HG03354 (cell line): Measurements from ENCODE around the gene SMARCD2.
"Not testable (repeated sequence)": the region's sequence is repeated elsewhere in the genome, so short reads cannot be mapped to it uniquely, and the experiment has no call there.

Experiments used
- ATAC-seq: cut with Tn5 transposase; IDR thresholded peaks from one replicate; pipeline ENCODE4 v1.9.1; 2021; ENCODE audit warnings: mild to moderate bottlenecking; ENCODE audit not compliant: unreplicated experiment, poor library complexity, severe bottlenecking

SMARCD2 gene

DNA sequence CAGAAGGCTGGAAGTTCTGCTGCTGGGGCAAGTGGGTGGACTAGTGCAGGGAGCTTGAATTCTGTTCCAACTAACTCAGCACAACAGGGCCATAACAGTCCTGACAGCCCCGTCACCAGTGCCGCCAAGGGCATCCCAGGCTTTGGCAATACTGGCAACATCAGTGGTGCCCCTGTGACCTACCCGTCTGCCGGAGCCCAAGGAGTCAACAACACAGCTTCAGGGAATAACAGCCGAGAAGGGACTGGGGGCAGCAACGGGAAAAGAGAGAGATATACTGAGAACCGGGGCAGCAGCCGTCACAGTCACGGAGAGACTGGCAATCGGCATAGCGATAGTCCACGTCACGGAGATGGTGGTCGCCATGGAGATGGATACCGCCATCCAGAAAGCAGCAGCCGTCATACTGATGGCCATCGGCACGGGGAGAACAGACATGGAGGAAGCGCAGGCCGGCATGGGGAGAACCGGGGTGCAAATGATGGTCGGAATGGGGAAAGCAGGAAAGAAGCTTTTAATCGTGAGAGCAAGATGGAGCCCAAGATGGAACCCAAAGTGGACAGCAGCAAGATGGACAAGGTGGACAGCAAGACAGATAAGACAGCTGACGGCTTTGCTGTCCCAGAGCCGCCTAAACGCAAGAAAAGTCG, 24.6 kb downstream of the SMARCD2 start:
- no peak for ATAC-seq

DNA sequence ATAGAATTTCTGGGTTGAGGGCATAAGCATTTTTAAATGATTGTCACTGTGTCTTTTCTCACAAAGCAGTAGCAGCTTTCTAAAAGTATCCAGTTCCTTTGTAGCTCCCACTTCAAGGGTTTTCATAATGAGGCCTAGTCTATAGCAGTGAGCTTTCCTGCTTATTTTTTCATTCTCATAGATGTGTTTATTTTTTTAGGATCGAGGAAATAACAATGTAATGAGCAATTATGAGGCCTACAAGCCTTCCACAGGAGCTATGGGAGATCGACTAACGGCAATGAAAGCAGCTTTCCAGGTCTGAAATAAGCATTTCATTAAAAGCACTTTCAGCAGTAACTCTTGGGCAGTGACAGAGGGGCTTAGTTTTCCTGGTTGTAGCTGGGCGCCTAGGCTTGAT, 25.8 kb downstream of the SMARCD2 start:
- no peak for ATAC-seq

DNA sequence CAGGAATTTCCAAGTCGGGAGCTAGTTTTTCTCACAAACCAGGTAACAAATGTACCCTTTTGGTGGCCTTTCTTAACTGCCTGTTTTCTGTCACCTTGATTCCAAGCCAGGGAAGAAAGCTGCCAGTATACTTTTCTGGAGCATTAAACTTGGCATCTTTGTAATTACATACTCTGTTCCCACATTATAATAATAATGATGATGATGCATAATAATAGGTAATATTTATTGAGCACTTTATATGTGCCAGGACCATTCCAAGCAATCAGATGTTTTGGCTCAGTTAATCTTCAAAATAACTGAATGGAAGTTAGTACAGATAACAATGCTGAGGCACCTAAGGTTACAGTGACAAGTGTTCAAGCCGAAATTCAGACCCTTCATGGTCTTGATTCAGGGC, 26.4 kb downstream of the SMARCD2 start:
- ATAC-seq, result no peak

DNA sequence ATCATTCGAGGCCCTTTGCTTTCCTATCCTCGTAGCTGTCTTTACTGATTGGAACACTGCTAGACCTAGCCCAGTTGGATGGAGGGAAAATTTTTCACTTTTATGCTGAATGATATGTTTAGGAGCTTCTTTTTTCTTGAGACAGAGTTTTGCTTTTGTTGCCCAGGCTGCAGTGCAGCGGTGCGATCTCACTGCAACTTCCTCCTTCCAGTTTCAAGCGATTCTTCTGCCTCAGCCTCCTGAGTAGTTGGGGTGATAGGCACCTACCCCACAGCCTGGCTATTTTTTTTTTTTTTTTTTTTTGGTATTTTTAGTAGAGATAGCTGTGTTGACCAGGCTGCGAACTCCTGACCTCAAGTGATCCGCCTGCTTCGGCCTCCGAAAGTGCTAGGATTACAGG, 32.5 kb downstream of the SMARCD2 start:
- no peak for ATAC-seq

DNA sequence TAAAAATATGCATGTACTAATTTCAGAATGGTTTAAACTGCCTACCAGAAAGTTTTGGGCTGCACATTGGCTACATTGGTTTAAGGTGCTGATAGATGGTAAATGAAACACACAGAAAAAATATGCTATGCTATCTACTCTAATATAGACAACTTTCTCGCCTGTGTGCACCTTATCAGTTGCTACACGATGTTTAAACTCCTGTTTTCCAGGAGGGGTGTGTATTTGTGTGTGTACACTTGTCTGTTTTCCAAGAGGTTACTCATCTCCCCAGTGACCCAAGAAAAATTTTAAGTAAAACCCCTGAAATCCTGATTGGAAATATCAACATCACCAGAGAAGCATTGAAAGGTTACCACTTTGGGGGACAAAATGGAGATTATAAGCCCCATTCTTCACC, 36.9 kb downstream of the SMARCD2 start:
- no peak for ATAC-seq

DNA sequence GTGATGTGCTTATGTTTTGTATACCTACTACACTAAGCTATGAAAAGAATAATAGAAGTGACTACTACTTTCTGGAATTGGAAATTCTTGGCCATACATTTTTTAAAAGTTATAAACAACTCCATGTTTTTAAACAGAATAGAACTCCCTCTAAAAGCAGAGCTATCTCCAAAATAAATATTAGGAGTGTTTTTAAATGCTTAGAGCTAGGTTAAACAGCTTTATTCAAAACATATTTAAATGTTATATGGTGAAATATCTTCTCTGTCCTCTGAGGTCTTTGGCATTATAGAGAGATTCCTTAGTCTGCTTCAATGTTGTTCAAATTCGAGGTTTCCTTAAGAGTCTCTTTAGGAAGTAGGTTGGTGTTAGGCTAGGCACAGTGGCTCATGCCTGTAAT, 38.2 kb downstream of the SMARCD2 start:
- no peak for ATAC-seq

DNA sequence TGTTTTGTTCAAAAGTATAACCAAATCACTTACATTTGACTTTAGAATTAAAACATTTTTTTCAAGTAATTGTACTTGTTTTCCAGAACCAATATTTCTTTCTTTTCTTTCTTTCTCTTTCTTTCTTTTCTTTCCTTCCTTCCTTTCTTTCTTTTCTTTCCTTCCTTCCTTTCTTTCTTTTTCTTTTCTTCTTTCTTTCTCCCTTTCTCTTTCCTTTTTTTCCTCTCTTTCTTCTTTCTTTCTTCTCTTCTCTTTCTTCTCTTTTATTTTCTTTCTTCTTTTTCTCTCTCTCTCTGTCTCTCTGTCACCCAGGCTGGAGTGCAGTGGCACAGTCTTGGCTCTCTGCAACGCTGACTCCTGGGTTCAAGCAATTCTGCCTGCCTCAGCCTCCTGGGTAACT, 41.7 kb downstream of the SMARCD2 start:
- no peak for ATAC-seq

DNA sequence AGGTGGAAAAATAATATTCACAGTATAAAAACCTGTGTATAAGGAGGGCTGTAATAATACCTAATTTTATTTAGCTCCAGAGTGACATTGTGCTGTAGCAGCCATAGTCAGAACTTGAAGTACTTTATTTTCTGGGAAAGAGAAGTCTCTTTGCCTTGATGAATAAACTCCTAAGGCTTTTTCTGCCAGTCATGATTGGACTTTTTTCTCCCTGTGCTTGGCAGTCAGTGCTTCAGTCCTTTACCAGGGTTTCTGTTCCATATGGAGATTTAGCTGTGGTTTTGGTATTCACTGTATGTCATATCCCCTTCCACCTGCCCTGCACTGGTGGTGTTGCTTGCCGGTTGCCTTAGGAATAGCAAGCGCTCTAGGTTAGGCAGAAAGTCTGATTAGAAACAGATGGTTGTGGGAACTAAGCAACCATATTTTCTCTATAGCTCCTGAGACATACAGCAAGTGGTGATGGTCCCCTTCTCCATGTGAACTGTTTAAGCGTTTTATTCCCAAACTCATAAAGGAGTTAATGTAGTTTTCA, 43.8 kb downstream of the SMARCD2 start:
- ATAC-seq, result no peak

DNA sequence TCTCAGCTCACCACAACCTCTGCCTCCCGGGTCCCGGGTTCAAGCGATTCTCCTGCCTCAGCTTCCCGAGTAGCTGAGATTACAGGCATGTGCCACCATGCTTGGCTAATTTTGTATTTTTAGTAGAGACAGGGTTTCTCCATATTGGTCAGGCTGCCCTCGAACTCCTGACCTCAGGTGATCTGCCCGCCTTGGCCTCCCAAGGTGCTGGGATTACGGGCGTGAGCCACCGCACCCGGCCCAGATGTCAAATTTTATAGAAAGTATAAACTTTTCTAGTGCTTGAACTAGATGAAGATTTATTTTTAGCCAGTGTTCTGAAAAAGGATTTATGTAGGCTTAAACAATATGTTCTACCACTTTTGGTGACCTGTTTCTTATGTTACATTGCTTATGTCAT, 46.1 kb downstream of the SMARCD2 start:
- not testable (repeated sequence) for ATAC-seq

DNA sequence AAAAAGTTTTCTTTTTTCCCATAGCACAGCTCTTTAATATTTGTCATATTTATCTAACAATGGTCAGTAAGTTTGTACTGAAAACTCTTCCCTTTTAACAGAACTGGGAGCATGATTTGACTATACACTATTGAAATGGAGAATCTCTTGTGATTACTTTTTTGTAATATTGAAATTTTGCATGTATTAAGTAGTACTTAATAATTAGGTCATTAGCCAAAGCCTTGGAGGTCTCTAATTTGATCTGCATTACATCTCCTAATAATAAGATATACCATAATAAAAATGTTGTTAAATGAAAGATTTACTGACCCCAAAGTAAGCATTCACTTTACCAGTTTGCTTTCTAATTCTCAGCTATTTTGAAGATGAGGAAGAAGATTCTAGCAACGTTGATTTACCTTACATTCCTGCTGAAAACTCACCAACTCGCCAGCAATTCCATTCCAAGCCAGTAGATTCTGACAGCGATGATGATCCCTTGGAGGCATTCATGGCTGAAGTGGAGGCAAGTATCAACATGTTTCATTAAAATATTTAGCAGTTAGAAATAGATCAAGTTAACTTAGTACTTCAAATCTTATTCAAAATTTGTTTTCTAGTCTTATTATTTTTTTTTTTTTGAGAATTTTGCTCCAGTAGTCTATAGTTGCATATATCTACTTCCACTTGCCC, 50.3 kb downstream of the SMARCD2 start:
- no peak for ATAC-seq

DNA sequence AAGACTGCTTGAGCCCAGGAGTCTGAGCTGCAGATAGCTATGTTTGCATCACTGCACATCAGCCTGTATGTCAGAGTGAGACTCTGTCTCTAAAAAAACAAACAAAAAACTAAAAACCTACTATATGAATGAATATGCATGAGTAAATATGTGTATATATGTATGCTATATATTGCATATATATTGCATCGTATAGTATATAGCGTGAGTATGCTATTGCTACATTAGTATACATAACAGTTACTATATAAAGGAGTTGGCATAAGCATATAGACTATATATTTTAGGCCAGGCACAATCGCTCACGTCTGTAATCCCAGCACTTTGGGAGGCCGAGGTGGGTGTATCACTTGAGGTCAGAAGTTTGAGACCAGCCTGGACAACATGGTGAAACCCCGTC, 52.4 kb downstream of the SMARCD2 start:
- no peak for ATAC-seq

DNA sequence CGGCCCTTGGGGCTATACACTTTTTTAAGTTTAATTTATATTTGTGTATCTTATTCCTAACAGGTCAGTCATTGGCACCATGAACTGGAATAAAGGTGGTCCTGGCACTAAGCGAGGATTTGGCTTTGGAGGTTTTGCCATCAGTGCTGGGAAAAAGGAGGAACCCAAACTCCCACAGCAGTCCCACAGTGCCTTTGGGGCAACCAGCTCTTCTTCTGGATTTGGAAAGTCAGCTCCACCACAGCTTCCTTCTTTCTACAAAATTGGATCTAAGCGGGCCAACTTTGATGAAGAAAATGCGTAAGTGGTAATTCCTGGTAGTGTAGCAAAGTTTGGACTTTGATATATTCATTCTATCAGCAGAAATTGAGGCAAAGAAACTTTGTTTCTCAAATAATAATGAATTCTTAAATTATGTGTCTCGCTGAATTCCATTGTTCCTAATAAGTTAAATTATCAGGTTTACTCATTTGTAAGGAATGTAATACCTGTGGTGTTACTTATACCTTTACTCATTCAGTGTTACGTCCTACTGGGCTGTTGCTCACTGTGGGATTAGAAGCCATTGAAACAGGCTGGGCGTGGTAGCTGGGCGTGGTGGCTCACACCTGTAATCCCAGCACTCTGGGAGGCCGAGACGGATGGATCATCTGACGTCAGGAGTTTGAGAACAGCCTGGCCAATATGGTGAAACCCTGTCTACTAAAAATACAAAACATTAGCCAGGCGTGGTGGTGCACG, 55.3 kb downstream of the SMARCD2 start:
- ATAC-seq, result no peak

DNA sequence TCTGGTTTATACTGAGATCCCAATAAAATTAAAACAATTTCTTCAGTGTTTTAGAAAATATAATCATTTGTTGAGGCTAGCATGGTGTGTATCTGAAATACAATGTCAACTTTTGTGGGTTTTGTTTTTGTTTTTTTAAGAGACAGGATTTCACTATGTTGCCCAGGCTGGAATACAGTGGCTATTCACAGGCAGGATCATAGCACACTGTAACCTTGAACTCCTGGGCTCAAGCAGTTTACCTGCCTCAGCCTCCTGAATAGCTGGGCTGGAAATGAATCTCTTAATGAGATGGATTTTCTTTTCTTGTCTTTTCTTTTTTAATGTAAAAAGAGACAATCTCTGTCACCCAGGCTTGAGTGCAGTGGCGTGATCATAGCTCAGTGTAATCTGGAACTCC, 56.4 kb downstream of the SMARCD2 start:
- ATAC-seq, result no peak

DNA sequence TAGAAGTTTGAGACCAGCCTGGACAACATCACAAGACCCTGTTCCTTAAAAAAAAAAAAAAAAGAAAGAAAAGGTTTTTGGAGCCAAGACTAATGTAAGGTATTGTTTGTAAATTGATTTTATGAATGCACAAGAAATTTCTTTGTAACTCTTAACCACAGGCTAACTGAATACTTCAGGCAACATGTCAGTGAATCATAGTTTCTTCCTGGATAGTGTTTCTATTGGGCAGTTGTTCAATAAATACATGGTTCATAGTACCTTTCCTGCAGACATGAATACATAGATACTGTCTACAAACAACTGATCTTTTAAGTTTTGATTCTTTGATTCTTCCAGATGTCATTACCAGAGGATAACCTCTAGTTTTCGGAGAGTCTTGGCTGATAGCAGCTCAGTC, 56.9 kb downstream of the SMARCD2 start:
- ATAC-seq, result no peak

DNA sequence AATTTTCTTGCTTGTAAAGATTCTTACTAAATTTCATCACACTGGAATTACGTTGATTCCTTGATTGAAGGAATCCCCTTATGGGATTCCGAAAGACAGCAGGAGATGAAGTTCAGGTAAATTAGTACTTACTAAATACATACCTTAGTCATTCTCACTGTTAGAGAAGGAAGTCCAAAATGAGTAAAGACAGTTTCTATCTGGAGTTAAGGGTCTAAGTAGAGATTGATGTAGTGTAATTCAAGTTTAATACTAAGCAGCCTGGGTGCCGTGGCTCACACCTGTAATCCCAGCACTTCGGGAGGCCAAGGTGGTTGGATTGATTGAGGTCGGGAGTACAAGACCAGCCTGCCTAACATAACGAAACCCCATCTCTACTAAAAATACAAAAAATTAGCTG, 59.0 kb downstream of the SMARCD2 start:
- no peak for ATAC-seq
